ENCODE results near the gene TBCK.
"Not testable (repeated sequence)": the region's sequence is repeated elsewhere in the genome, so short reads cannot be mapped to it uniquely, and the experiment has no call there.

The TBCK gene

DNA sequence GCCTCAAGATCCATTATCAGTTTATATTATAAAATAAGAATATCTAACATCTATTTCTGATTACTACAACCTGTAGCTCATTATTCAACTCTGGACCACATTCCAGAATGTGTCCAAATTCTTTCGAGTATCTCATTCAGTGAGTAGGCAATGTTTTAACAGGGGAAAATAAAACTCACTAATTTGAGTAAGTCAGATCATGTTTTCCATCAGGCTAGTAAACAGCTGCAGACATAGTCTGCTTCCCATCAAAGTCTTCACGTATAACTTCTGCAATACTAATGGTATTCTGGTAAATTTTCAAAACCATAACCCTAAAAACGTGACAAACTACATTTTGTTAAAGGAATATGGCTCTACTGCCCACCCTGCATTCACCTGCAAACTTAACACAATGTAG is 31.8 kb downstream of the TBCK start:
- no peak for DNase-seq

DNA sequence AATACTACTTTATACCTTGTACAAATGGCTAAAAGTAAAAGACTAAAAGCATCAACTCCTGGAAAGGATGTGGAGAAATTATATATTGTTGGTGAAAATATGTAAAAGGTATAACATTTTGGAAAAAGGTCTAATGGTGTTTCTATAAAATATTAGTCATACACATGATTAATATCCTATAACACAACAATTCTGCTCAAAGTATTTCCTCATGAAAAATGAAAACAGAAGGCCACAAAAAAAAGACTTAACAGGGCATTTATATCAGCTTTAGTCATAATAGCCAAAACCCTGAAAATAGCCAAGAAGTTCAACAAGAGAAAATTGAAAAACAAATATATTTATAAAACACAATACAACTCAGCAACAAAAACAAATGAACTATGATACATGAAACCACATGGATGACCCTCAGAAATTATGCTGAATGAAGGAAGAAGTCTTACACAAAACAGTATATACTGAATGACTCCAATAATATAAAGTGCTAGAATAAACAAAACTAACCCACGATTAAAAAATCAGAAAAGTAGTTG is 38.8 kb downstream of the TBCK start:
- DNase-seq = no peak

DNA sequence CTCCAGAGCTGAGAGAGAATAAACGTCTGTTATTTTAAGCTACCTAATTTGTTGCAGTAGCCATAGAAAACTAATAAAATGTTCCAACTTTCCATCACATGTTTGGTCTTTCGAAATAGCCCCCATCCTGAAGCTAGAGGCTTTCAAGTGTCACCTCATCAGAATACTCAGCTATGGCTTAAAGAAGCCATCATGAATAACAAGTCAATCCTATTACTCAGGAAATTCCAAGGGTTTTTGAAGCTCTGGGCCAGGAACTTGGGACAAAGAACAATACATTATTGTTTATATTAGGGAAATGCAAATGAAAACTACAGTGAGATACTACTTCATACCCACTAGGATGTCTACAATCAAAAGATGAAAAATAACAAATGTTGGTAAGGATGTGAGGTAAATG is 42.2 kb downstream of the TBCK start:
- DNase-seq = no peak

GRCh38 chr4:106270736-106271135 is 45.3 kb downstream of the TBCK start:
- no peak for DNase-seq

GRCh38 chr4:106269711-106270110 is 46.3 kb downstream of the TBCK start:
- no peak for DNase-seq

GRCh38 chr4:106268786-106269185 is 47.2 kb downstream of the TBCK start:
- no peak for DNase-seq

- DNase-seq = no peak
These were observed 49.8 kb downstream of the TBCK start for GRCh38 chr4:106266201-106266600.

DNA sequence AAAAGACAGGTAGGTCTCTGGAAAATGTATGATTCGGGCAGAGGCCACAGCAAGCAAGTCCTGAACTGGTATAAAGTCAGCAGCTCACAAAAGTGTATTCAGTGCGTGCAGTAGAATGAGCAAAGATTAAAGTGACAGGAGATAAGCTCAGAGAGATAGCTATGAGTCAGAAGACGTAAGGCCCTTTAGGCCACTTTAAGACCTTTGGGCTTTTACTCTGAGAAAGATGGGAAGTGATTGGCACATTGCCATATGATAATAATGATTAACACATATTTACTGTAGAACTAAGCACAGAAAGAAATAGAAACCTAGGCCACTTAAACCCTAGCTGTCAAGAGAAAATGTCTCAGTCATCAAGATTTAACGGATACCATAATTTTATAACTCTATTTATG is 51.7 kb downstream of the TBCK start:
- DNase-seq = peak; percentile 56

GRCh38 chr4:106263594-106264330 is 52.2 kb downstream of the TBCK start:
- no peak for DNase-seq

- no peak for DNase-seq
These were observed 54.0 kb downstream of the TBCK start for GRCh38 chr4:106261980-106262379.

- no peak for DNase-seq
These were observed 57.6 kb downstream of the TBCK start for GRCh38 chr4:106258145-106259045.

DNA sequence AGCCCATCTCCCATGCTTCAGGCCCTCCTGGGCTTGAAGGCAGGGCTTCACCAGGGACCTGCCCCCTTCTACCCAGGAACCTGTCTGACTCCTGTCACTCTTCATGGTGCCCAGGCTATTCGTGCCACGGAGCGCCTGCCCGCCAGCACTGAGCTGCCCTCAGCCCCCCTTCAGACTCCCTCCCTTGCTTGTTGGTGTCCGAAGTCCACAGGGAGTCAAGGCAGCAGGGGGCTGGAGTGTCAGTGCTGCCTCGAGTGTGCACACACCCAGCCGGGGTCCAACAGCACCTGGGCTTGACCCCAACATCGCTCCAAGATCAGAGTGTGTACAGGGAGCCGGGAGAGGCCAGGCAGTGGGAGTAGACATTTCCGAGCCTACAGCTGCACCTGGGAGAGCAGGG is 59.8 kb downstream of the TBCK start:
- DNase-seq = no peak

DNA sequence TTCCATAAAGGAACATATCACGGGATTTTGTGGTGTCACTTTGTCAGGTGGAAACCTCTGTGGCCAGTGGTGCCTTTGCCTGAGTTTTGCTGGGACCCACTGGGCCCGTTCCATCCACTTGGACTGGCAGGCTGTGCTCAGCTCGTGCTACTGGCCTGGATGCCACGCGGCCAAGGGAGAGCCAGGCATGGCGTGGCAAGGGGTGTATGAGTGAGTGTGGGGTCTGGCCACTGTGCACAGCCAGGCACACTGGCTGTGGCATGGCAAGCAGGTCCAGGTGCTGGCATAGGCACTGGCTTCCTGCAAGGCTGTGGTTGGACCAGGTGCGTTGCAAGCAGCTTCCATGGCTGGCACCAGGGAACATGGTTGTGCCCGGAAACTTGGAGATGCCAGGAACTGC is 60.8 kb downstream of the TBCK start:
- DNase-seq = no peak

DNA sequence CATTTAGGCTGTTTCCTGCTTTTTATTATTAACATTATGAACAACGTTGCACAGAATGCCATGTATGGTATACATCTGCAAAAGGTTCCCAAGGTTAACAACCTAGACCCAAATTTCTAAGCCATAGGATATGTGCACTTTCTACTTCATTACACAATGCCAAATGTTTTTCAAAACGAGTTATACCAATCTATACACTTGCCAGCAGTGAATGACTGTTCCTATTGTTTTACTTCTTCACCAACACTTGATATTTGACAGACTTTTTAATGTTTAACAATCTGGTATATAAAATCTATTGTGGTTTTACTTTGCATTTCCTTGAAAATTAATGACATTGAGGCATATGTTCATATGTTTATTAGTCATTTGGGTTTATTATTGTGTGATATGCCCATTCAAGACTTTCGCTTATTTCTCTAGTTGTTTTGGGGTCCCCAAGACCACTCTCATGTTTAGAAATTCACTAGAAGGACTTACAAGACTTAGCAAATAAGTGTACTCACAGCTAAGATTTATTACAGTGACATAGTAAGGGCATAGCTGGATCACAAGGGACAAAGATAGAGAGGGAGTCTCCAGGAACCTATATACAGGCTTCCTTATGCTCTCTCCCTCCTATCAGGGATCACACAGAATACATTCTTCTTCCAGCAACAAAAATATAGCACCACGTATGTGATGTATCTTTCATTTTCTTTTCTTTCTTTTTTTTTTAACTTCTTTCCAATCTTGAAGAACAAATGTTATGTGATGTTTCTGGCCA is 62.5 kb downstream of the TBCK start:
- no peak for DNase-seq

DNA sequence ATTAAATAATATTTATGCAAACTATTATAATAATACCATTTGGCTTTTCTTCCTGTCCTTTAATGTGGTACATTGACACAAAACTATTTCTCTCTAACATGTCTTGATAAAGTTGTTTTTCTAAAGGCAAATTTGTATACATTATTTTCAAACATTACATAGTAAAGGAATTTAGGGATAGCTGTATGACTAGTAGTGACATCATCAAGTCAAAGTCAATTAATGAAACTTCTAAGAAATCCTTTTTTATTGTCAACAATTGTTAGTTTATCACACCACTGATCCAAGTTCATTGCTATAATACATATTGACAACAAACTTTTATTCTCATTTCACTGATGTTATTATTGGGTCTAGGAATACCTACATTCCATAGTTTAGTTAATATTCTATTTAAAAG is 68.4 kb downstream of the TBCK start:
- DNase-seq = no peak

DNA sequence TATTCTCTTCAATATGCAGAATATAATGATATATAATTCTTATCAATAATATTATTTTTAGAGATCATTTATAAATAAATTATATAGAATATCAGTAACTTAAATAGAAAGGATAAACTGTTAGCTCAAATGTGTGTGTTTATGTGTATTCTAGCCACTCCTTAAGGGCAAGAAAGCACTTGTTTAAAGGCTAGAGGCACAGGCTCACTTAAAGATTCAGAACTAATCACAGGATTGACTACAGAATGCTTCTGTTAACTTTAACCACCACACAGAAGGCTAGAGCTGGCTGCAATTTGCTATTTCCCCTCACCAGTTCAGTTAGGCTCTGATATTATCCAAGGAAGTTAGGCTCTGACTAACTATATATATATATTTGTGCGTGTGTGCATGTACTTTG is 69.6 kb downstream of the TBCK start:
- DNase-seq = no peak

DNA sequence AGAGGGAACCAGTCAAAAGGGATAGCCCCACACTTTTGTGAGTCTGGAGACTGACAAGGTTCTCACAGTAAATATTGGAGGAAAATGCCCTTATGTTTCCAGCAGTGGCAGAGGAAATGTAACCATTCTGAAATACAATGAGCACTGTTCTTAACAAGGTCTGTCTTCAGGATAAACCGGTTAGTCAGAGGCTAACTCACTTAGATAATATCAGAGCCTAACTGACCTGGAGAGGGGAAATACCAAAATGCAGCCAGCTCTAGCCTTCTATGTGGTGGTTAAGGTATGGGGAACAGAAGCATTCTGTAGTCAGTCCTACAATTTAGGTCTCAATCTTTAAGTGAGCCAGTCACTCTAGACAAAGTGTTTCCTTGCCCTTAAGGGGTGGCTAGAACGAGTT is 70.8 kb downstream of the TBCK start:
- peak; percentile 90 for DNase-seq

DNA sequence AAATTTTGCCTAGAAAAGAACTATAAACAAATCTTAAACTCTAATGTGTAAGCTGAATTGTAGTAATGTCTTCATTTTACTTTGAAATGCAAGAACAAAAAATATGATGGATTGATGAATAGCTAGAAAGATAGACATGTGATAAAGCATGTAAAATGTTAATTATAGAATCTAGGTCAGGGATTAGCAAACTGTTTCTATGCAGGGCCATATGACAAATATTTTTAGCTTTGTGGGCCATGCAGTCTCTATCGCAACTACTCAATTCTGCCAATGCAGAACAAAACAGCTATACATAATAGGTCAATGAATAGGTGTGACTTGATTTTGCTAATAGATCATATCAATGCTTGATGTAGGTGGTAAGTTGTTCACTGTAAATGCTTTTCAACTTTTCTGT is 75.3 kb downstream of the TBCK start:
- DNase-seq = no peak

GRCh38 chr4:106238820-106239420 is 77.1 kb downstream of the TBCK start:
- DNase-seq = peak; percentile 76

GRCh38 chr4:106231931-106232330 is 84.1 kb downstream of the TBCK start:
- no peak for DNase-seq

GRCh38 chr4:106222548-106222947 is 93.5 kb downstream of the TBCK start:
- DNase-seq = no peak

GRCh38 chr4:106213291-106213690 is 102.7 kb downstream of the TBCK start:
- DNase-seq = not testable (repeated sequence)

DNA sequence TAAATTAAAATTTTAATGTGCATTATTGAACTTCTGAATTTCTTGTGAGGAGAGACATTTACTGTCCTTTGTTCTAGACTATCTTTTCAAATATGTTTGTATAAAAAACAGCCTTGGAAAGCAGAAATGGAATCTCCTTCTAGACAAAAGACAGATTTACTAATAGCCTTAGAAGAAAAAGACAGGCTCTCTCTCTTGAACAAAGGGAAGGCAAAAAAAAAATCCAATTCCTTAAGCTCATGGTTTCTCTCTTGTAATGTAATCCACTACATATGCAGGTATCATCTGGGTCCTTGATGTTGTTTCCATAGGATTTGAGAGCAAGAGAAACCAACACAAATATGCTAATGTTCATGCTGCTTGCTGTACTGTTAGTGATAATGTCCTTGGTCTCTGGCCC is 106.0 kb downstream of the TBCK start:
- DNase-seq = no peak
